GM10847 (cell line): ENCODE measurements around the gene ETAA1.

Experiments used
- POLR2A ChIP-seq: IDR thresholded peaks from 2 replicates; pipeline ENCODE4 v1.6.1; 2011; ENCODE audit not compliant: insufficient read length; ENCODE audit errors: extremely low read depth

ETAA1 gene

DNA sequence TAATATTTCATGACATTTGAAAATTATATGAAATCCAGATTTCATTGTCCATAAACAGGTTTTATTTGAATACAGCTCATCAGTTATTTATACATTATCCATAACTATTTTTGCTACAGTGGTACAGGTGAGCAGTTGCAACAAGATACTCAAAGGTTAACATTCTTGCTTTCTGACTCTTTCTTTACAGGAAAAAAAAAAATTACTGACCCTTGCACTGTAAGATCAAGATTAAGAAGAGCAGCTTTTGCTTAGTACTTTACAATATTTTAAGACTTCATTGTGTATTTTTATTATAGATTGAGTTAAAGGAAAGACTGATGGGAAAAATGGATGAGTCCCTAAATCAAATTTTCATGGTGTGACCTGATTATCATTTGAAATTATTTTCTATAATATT is 11.2 kb downstream of the ETAA1 start:
- no peak for TF ChIP-seq POLR2A

DNA sequence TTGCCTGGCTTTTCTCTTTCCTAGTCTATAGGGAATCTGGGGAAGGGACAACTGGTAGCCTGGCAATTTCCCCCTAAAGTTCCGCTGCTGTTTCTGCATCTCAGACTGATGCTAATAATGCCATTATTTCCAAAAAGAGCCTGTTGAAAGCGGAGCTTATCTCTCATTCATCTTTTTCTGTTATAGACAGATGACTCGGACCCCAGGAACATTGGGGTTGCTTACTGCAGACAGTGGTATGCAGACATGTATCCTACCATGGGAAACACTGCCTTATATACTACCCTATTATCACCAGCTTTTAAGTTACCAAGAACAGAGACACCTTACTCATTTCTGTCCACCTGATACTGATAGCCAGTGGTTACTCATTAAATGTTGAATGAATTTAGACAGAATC is 15.3 kb downstream of the ETAA1 start:
- TF ChIP-seq POLR2A, result no peak

- no peak for TF ChIP-seq POLR2A
Observed at GRCh38 chr2:67414867-67415266, 17.7 kb downstream of the ETAA1 start.

DNA sequence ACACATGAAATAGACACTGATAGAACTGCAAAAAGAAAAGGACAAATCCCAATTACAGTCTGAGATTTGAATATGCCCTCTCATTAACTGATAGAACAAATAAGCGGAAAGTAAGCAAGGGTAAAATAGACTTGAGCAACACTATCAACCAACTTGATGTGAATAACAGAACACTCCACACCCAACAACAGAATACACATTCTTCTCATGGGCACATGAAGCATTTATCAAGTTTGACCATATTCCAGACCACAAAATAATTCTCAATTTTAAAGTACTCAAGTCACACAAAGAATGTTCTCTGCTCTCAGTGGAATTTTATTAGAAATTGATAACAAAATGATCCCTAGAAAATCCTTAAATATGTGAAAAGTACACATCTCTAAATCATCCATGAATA is 19.0 kb downstream of the ETAA1 start:
- TF ChIP-seq POLR2A, result no peak

DNA sequence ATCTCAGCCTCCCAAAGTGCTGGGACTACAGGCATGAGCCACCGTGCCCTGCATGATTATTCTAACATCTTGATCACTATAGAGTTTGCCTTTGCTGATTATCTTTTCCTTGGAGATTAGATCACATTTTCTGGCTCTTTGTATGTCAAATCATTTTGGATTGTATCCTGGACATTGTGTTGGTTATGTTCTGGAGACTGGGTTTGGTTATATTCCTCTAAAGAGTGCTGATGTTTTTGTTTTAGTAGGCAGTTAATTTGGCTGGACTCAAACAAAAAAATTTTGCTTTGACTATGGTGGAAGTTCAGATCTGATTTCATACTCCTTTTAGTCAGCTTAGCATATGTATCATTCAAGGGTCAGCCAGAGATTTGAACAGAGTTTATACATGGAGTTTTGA is 26.4 kb downstream of the ETAA1 start:
- TF ChIP-seq POLR2A, result no peak

GRCh38 chr2:67436221-67436620 is 39.1 kb downstream of the ETAA1 start:
- TF ChIP-seq POLR2A, result no peak

GRCh38 chr2:67437114-67437513 is 40.0 kb downstream of the ETAA1 start:
- no peak for TF ChIP-seq POLR2A

DNA sequence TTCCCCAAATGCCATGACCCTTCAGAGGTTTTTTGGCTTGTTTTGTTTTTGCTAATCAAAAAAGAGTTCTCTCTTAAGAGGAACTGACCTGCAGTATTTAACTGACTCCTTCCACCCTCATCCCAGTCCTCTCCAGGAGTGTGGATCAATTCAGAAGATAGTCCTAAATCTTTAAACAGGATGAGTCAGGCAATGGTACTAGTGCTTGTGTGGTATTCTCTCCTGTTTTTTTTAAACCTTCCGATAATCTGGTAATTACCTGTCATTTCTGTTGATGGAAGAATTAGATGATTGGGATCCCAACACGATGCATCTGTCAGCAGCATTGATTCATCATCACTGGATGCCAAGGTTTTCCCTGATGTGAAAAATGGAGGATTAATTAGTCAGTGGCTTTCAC is 41.2 kb downstream of the ETAA1 start:
- no peak for TF ChIP-seq POLR2A

GRCh38 chr2:67445652-67446268 is 48.6 kb downstream of the ETAA1 start:
- no peak for TF ChIP-seq POLR2A

DNA sequence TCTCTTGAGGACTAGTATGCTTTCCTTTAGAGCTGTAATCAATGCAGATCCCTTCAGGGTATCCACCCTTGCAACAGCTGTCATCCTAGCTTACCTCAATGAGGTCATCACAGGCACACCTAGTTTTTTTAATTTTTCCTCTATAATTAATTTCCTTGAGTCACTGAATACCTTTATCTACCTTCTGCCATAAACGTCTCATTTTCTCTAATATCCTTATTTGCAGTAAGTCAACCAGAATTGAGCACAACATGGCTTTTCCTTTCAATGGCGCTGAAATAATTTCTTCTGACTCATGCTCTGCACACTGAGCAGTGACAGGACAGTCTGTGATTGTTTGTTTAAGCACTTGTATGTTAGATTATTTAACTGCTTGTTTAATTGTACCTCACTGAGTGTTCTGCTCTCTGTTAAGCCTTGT is 49.4 kb downstream of the ETAA1 start:
- TF ChIP-seq POLR2A, result no peak

DNA sequence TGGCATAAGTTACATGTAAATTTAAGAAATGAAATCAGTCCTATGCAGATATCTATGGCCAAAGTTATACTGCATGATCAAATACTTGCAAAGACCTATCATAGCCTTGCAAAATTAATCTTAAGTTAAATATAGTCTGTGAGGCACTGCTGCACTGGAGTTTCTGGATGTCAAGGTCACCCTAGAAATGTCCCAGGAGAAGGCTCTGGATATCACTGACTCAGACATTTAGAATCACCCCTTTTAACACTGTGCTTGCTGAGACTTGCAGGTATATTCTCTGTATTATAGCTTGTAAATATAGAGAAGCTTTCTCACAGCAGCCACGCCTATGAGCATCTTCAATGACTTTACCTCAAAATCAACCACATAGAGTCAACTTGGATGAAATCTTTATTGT is 51.5 kb downstream of the ETAA1 start:
- no peak for TF ChIP-seq POLR2A

DNA sequence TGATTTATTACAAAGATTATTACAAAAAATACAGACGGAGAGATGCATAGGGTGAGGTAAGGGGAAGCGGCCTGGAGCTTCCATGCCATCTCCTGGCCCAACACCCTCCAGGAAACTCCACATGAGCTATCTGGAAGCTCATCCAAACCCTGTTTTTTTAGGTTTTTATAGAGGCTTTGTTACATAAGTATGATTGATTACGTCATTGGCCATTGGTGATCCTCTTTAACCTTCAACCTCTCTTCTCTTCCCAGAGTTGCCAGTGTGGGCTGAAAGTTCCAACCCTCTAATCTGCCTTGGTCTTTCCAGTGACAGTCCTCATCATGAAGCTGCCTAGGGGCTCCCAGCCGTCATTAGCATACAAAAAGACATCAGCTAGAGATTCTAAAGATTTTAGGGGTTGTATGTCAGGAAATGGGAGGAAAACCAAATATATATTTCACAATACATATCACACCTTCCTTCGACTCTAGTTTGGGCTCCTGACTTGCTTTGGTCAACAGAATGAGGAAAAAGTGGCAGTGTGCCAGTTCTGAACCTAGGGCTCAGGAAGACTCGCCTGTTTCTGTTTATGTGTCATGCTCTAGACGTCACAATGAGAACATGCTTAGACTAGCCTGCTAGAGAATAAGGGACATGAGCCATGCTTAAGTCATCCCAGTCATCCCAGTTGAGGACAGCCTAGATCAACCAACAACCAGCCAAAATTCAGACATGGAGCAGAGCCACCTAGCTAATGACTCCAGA is 54.1 kb downstream of the ETAA1 start:
- no peak for TF ChIP-seq POLR2A

- TF ChIP-seq POLR2A, result no peak
Observed at GRCh38 chr2:67453310-67453709, 56.2 kb downstream of the ETAA1 start.

DNA sequence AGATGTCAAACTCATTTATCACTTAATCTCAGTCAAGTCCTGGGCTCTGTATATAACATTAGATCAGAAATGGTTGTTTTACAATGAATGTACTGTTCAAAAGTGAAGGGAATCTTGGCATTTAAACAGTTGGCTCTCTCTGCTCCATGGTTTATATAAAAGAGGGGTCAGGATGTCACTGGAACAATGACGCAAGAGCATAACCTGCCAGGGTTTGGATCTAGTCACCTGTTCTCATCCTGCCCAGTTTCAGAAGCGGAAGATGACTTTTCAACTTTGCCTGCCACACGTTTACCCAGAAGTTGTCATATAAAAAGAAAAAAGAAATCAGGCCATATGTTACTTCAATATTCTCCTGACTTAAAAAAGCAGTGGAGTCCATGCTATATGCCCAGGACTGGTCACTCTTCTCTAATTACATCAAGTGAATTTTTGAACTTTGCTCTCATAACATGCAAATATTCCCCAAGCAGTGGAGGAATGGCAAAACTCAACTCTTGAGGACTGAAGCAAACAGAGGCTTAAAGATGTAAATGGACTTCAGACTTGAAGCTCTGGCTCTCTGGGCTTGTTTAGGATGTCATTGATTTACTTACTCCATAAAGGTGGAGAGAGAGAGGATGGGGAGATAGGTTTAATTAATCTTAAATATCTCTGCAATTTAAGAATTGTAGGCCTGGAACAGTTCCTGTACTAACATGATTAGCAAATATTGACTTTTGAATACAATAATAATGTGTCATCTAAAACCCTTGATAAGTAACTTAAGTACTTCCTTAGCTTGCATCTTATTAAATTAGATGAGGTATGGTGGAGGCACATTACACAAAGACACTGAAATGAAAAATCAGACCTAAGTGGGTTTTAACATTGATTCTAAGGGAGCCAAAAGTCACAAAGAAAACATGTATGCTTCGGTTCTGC is 58.3 kb downstream of the ETAA1 start:
- TF ChIP-seq POLR2A, result no peak

DNA sequence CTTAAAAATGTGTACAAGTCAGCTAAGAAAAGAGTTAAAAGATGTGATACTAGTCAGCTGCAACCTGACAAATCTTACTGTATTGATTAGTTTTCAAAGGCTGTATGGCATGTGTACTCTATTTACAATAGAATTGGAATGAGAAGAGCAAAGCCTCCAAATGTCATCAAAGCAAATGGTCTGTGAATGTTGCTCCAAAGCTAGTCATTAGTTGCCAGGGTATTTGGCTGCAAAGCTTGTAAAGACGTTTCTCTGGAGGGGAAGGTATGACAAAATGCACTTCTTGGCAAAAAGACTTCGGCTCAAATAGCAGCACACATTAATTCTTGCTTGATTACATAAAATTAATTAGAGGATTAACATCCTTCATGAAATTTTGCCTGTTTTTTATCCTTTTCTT is 59.3 kb downstream of the ETAA1 start:
- no peak for TF ChIP-seq POLR2A

DNA sequence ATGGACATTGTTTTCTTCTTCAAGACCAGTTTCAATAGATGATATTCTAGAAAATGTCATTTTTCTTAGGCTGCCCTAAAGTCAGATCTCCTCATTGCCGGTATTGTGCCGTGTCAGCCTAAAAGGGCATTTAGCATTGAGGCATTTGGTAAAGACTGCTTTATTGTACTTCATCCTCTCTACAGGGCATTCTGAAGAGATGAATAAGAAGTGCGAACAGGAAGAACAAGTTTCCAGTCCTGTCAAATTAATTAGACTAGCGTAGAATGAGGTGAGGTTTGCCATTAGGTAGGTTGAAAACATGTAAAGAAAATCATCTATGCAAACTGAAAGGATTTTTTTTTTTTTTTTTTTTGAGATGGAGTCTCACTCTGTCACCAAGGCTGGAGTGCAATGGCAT is 60.6 kb downstream of the ETAA1 start:
- TF ChIP-seq POLR2A, result no peak
